NT2/D1 (cell line): ENCODE results near the gene SDK1.

Source experiments
- YY1 ChIP-seq: IDR thresholded peaks from 2 replicates; pipeline ENCODE4 v1.6.1; 2011; ENCODE audit not compliant: insufficient read length, insufficient read depth
- ZNF274 ChIP-seq: IDR thresholded peaks from 2 replicates; pipeline ENCODE4 v1.6.1; 2011; ENCODE audit warnings: mild to moderate bottlenecking, low read depth, low read length

DNA sequence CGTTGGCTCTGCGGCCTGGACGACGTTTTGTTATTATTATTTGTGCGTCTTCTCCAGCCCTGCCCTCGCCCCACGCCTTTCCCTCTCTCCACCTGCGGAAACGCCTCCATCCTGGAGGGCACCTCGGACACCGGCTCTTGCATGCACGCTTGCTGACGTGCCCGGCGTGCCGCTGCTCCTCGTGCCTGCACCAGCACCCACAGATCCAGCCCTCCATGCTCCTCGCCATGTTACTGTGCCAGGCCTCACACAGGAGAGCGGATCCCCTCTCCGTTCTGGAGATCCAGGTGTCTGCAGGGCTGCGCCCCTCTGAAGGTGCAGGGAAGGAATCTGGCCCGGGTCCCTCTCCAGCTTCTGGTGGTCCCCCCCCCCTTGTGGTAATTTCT, 1007.1 kb downstream of the SDK1 start:
- TF ChIP-seq YY1 = no peak
- TF ChIP-seq ZNF274 = no peak
